Thoracic aorta (tissue), 2 donors: Measurements from ENCODE around the gene KIF26B. TPM values are rescaled to one million over a fixed set of nuclear protein-coding genes. Genes with fewer than 3 reads are reported as not detected.

Source experiments
- ATAC-seq: fragments of 150-250 bp; one replicate; pipeline ENCODE4 v1.8.0; 2017; ENCODE audit warnings: low read depth; ENCODE audit not compliant: insufficient number of reproducible peaks, low FRiP score
- DNase-seq: peaks from one replicate; pipeline ENCODE4 v3.0.0-alpha.2; 2020; ENCODE audit warnings: low spot score
- H3K27ac ChIP-seq, 2 donors: fragments of 200-600 bp; sonication (generic); 1 replicate in 1 of 2; 2 replicates in 1 of 2; pipeline ENCODE4 v1.5.1; 2016; ENCODE audit warnings: mild to moderate bottlenecking in 2 of 2, moderate library complexity in 2 of 2
- H3K27me3 ChIP-seq: fragments of 200-600 bp; sonication (generic); replicated peaks from 2 replicates; pipeline ENCODE4 v1.6.0; 2016; ENCODE audit warnings: mild to moderate bottlenecking; ENCODE audit not compliant: insufficient read depth
- H3K36me3 ChIP-seq: fragments of 200-600 bp; sonication (generic); one replicate; pipeline ENCODE4 v1.5.1; 2016
- H3K4me1 ChIP-seq, 2 donors: fragments of 200-600 bp; sonication (generic); 1 replicate in 1 of 2; 2 replicates in 1 of 2; pipeline versions ENCODE4 v1.5.1 to v1.6.0; 2016; ENCODE audit warnings: low read depth in 2 of 2, mild to moderate bottlenecking in 1 of 2; ENCODE audit not compliant: control insufficient read depth in 1 of 2
- H3K4me3 ChIP-seq: fragments of 200-600 bp; sonication (generic); 2 replicates; pipeline ENCODE4 v1.5.1; 2016; ENCODE audit warnings: mild to moderate bottlenecking
- H3K9me3 ChIP-seq: fragments of 200-600 bp; sonication (generic); 2 replicates; pipeline ENCODE4 v1.5.1; 2016
- total RNA-seq, 2 donors: library from RNA; depleted of rRNA; stranded (reverse); fragments of >200 nt; gene quantifications; one replicate each; pipeline versions ENCODE4 v1.1.0 to v1.2.3, GENCODE V29; 2016
- TF ChIP-seq, protein P1 (sequence below): fragments of 200-600 bp; sonication (generic); IDR thresholded peaks from one replicate; pipeline ENCODE4 v1.5.1; 2019; ENCODE audit warnings: antibody characterized with exemption

KIF26B gene
- total RNA-seq, 2 donors from 2014 or later: 0.14 to 0.41 TPM

DNA sequence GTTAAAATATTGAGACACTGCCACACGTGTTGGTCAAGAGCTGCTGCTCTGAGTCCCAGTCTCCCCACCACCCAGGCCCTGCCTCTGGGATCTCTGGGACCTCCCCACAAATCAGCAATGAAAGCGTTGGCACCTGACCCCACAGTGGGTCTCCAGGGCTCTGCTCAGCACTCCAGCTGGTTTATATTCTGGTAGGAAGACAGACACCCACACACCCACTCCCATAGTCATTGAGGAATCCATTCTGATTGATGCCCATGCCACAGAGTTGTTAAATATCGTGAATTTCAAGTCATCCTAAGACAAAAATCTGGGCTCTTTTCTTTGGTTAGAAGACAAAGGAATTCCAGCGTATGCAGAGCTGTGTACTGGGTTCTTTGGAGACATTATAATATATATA lies 91.6 kb downstream of the KIF26B start:
- DNase-seq (no peak), ATAC-seq (no peak)
- no peaks in the 10 kb centered on the region for H3K27me3 ChIP-seq
- H3K9me3 ChIP-seq: no peaks in the 10 kb centered on the region
- no peak overlapping the region for H3K4me3 ChIP-seq
- H3K27ac ChIP-seq: no peak overlapping the region
- TF ChIP-seq, protein P1, sequence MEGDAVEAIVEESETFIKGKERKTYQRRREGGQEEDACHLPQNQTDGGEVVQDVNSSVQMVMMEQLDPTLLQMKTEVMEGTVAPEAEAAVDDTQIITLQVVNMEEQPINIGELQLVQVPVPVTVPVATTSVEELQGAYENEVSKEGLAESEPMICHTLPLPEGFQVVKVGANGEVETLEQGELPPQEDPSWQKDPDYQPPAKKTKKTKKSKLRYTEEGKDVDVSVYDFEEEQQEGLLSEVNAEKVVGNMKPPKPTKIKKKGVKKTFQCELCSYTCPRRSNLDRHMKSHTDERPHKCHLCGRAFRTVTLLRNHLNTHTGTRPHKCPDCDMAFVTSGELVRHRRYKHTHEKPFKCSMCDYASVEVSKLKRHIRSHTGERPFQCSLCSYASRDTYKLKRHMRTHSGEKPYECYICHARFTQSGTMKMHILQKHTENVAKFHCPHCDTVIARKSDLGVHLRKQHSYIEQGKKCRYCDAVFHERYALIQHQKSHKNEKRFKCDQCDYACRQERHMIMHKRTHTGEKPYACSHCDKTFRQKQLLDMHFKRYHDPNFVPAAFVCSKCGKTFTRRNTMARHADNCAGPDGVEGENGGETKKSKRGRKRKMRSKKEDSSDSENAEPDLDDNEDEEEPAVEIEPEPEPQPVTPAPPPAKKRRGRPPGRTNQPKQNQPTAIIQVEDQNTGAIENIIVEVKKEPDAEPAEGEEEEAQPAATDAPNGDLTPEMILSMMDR: no peak
- no peaks in the 10 kb centered on the region for H3K36me3 ChIP-seq
- no peaks in the 10 kb centered on the region for H3K4me1 ChIP-seq

DNA sequence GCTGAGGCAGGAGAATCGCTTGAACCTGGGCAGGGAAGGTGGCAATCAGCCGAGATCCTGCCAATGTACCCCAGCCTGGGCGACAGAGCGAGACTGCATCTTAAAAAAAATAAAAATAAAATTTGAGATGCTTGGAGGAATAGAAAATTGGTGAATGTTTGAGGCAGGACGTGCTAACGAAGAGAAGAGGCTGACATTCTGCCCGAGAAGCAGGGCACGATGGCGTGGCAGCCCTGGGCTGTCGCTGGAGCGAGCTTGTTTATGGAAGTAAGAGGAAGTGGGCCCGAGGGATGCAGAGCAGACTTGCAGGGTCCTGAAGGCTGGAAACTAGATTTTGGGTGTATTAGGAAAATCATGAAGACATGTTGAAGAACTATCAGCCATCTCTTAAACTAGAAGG lies 92.6 kb downstream of the KIF26B start:
- no peaks in the 10 kb centered on the region for H3K4me1 ChIP-seq
- peaks cover under 1% of the 10 kb centered on the region for H3K9me3 ChIP-seq
- no peaks in the 10 kb centered on the region for H3K36me3 ChIP-seq
- ATAC-seq (no peak), DNase-seq (no peak)
- no peak overlapping the region for H3K27ac ChIP-seq
- TF ChIP-seq, protein P1: no peak
- no peak overlapping the region for H3K4me3 ChIP-seq
- H3K27me3 ChIP-seq: no peaks in the 10 kb centered on the region

DNA sequence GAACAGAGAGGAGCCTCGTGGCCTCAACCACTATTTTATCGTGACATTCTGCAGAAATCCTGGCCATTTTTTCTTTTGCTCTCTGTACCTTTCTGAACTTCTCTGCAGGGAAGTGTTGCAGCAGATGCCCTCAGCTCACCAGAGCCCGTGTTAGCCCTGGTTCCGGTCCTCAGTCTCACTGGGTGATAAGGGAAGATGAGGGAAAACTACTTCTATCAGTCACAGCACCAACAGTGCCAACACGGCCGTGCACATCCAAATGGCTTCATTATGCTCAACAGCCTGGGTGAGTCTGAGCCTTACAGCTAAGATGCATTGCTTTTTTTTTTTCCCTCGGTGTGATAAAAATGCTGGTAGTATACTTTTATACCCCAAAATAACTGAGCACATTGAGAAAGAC lies 93.0 kb downstream of the KIF26B start:
- no peaks in the 10 kb centered on the region for H3K36me3 ChIP-seq
- TF ChIP-seq, protein P1: no peak
- H3K27me3 ChIP-seq: no peaks in the 10 kb centered on the region
- DNase-seq (no peak), ATAC-seq (no peak)
- H3K27ac ChIP-seq: no peak overlapping the region
- peaks cover 3% of the 10 kb centered on the region for H3K9me3 ChIP-seq
- H3K4me3 ChIP-seq: no peak overlapping the region
- H3K4me1 ChIP-seq: no peaks in the 10 kb centered on the region

DNA sequence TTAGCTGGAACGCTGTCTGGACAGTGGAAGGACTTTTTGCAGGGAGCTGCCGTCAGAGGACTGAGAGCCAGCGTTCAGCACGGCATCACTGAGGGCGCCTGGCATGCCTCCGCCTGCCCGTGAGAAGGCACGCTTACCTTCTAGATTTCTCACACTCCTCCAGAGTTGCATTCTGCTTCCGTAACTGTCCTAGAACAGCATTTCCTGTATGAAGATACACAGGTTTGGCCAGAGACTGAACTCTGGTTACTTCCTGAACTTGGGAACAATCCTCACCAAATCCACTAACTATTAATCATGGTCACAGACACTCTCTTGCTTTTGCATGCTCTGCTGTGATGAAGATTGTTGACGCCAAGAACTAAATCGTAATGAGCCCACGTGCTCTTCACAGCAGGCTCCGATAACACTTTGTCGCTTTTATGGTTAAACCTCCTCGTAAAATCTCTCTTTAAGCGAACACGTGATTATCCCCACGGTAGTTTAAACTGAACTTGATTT lies 93.5 kb downstream of the KIF26B start:
- H3K4me1 ChIP-seq: no peaks in the 10 kb centered on the region
- no peaks in the 10 kb centered on the region for H3K36me3 ChIP-seq
- DNase-seq (no peak), ATAC-seq (no peak)
- TF ChIP-seq, protein P1: no peak
- H3K27ac ChIP-seq: no peak overlapping the region
- H3K27me3 ChIP-seq: no peaks in the 10 kb centered on the region
- no peak overlapping the region for H3K4me3 ChIP-seq
- H3K9me3 ChIP-seq: peaks cover 3% of the 10 kb centered on the region

DNA sequence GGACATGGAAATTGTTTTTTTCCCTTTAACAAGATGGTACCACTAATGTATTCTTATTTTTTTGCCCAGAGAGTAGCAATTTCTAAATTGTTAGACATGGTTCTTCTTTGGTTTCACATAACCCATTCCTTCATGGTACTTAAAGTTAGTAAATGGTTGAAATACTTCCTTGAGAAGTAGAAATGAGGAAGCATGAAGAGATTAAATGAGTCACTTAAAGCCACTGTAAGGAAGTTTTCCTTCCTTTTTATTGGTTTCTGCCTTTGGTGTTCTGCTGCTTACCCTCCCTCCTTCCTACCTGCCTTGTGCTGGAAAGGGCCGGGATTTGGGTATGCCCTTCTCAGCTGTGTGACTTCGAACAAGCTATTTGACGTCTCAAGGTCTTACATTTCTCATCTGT lies 101.0 kb downstream of the KIF26B start:
- no peaks in the 10 kb centered on the region for H3K4me1 ChIP-seq
- peaks cover 3% of the 10 kb centered on the region for H3K9me3 ChIP-seq
- DNase-seq (no peak), ATAC-seq (no peak)
- H3K27me3 ChIP-seq: no peaks in the 10 kb centered on the region
- no peak overlapping the region for H3K4me3 ChIP-seq
- no peak overlapping the region for H3K27ac ChIP-seq
- H3K36me3 ChIP-seq: no peaks in the 10 kb centered on the region
- TF ChIP-seq, protein P1: no peak
